Measurements from ENCODE around the gene MRPL20. TPM values are rescaled to one million over a fixed set of nuclear protein-coding genes. Genes with fewer than 3 reads are reported as not detected.
A peak's percentile ranks its signal among the peaks of the same experiment; 100 is the strongest.

The MRPL20 gene
- polyA plus RNA-seq, 1 donor (not counting 4 experiments of a cell fraction or from before 2014, with no cell fraction given) = 133 TPM

GRCh38 chr1:1420654-1421141, 13.6 kb upstream of the MRPL20 start:
- peak overlapping the region; percentile 60 for H3K27ac ChIP-seq (ENCODE audit: control insufficient read depth, insufficient read depth, low read length)
- no peaks in the 10 kb centered on the region for H3K9me1 ChIP-seq (ENCODE audit: control insufficient read depth, extremely low read depth, insufficient read depth, low read length)
- H3K4me3 ChIP-seq (ENCODE audit: control insufficient read depth in 2 of 3, extremely low read depth in 1 of 3, insufficient read depth in 2 of 3, low read depth in 1 of 3, low read length in 3 of 3) = peak overlapping the region in 1 of 3 experiments; percentile 24
- TF ChIP-seq, protein P1, sequence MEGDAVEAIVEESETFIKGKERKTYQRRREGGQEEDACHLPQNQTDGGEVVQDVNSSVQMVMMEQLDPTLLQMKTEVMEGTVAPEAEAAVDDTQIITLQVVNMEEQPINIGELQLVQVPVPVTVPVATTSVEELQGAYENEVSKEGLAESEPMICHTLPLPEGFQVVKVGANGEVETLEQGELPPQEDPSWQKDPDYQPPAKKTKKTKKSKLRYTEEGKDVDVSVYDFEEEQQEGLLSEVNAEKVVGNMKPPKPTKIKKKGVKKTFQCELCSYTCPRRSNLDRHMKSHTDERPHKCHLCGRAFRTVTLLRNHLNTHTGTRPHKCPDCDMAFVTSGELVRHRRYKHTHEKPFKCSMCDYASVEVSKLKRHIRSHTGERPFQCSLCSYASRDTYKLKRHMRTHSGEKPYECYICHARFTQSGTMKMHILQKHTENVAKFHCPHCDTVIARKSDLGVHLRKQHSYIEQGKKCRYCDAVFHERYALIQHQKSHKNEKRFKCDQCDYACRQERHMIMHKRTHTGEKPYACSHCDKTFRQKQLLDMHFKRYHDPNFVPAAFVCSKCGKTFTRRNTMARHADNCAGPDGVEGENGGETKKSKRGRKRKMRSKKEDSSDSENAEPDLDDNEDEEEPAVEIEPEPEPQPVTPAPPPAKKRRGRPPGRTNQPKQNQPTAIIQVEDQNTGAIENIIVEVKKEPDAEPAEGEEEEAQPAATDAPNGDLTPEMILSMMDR (optimal IDR thresholded peaks at IDR 0.05 in 1 of 3, IDR thresholded peaks at IDR 0.05 in 1 of 3, conservative IDR thresholded peaks at IDR 0.05 in 1 of 3; ENCODE audit: extremely low read depth in 1 of 3, insufficient read depth in 2 of 3, low read length in 3 of 3) = no peak
- no peak for TF ChIP-seq EZH2 (IDR thresholded peaks at IDR 0.05; ENCODE audit: low read length)
- H3K27me3 ChIP-seq (ENCODE audit: control insufficient read depth, extremely low read depth, insufficient read depth, low read length) = no peaks in the 10 kb centered on the region
- H2AFZ ChIP-seq (ENCODE audit: control insufficient read depth, low read length) = no peak overlapping the region
- H3K4me1 ChIP-seq (ENCODE audit: control insufficient read depth, extremely low read depth, insufficient read depth, low read length) = peaks cover 34% of the 10 kb centered on the region
- dilution Hi-C loops (cut with MboI; ENCODE audit: extremely low pct_ligation_motif_present, low sequenced_read_pairs) = no loop called here
- no peaks in the 10 kb centered on the region for H4K20me1 ChIP-seq (ENCODE audit: control insufficient read depth, extremely low read depth, insufficient read depth, low read length)
- peak overlapping the region; percentile 44 for H3K9ac ChIP-seq (ENCODE audit: control insufficient read depth, extremely low read depth, insufficient read depth, low read length)
- H3K36me3 ChIP-seq (ENCODE audit: control insufficient read depth in 2 of 2, extremely low read depth in 1 of 2, insufficient read depth in 2 of 2, low read length in 2 of 2) = no peaks in the 10 kb centered on the region
- H3K4me2 ChIP-seq (ENCODE audit: control insufficient read depth, extremely low read depth, insufficient read depth, low read depth, low read length) = peak overlapping the region; percentile 58
- H3K9me3 ChIP-seq (ENCODE audit: control insufficient read depth, low read depth, low read length) = no peaks in the 10 kb centered on the region
- no peaks in the 10 kb centered on the region for H3K79me2 ChIP-seq (ENCODE audit: control insufficient read depth, insufficient read depth, low read length)
- DNase-seq (ENCODE audit: low read depth, low spot score) (no peak), FAIRE-seq (no peak)

DNA sequence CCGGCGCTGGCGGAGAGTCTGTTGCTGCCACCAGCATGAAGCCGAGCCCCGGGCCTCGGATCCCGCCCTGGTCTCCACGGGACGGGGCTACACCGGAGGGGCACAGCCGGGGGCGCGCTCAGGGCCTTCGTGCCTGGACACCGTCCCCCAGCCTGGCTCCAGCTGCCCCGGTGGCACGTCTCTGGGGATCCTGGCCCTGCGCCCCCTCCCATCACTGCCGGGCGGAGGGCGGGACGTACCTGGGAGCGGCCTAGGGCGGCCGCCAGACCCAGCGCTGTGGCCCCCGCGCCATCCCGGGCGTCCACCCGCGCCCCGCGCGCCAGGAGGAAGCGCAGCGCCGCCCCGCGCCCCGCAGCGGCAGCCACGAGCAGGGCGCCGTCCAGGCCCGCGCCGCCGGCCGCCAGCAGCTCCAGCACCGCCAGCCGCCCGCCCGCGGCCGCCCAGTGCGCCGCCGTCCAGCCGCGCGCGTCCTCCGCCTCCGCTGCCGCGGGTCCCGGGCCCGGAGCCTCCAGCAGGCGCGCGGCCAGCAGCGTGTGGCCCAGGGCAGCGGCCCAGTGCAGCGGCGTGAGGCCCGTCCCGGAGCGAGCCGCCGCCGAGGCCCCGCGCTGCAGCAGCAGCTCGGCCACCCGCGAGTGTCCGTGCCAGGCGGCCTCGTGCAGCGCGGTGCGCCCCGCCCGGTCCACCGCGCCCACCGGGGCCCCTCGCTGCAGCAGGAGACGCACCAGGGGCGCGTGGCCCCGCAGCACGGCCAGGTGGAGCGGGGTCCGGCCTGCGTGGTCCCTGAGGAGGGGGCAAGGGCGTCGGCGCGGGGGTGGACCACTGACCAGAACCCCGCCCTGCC, 12.9 kb upstream of the MRPL20 start:
- Histone ChIP-seq H3K9me1 (ENCODE audit: control insufficient read depth, extremely low read depth, insufficient read depth, low read length) (no peaks in the 10 kb centered on the region), H3K27me3 (ENCODE audit: control insufficient read depth, extremely low read depth, insufficient read depth, low read length) (no peaks in the 10 kb centered on the region), H3K9me3 (ENCODE audit: control insufficient read depth, low read depth, low read length) (no peaks in the 10 kb centered on the region), H3K79me2 (ENCODE audit: control insufficient read depth, insufficient read depth, low read length) (no peaks in the 10 kb centered on the region), H3K4me3 (ENCODE audit: control insufficient read depth in 2 of 3, extremely low read depth in 1 of 3, insufficient read depth in 2 of 3, low read depth in 1 of 3, low read length in 3 of 3) (peak overlapping the region in 1 of 3 experiments; percentile 14), H3K36me3 (ENCODE audit: control insufficient read depth in 2 of 2, extremely low read depth in 1 of 2, insufficient read depth in 2 of 2, low read length in 2 of 2) (no peaks in the 10 kb centered on the region), H3K27ac (ENCODE audit: control insufficient read depth, insufficient read depth, low read length) (no peak overlapping the region), H3K9ac (ENCODE audit: control insufficient read depth, extremely low read depth, insufficient read depth, low read length) (peak overlapping the region; percentile 33), H3K4me2 (ENCODE audit: control insufficient read depth, extremely low read depth, insufficient read depth, low read depth, low read length) (peak overlapping the region; percentile 54), H3K4me1 (ENCODE audit: control insufficient read depth, extremely low read depth, insufficient read depth, low read length) (peaks cover 34% of the 10 kb centered on the region), H2AFZ (ENCODE audit: control insufficient read depth, low read length) (peak overlapping the region; percentile 58), H4K20me1 (ENCODE audit: control insufficient read depth, extremely low read depth, insufficient read depth, low read length) (no peaks in the 10 kb centered on the region)
- DNase-seq (ENCODE audit: low read depth, low spot score) = no peak
- FAIRE-seq = no peak
- no peak for TF ChIP-seq EZH2 (IDR thresholded peaks at IDR 0.05; ENCODE audit: low read length)
- TF ChIP-seq, protein P1 (optimal IDR thresholded peaks at IDR 0.05 in 1 of 3, IDR thresholded peaks at IDR 0.05 in 1 of 3, conservative IDR thresholded peaks at IDR 0.05 in 1 of 3; ENCODE audit: extremely low read depth in 1 of 3, insufficient read depth in 2 of 3, low read length in 3 of 3) = peak in 1 of 3 experiments; percentile 41
- dilution Hi-C loops (cut with MboI; ENCODE audit: extremely low pct_ligation_motif_present, low sequenced_read_pairs) = no loop called here

All from keratinocyte (primary cell).